Right atrium auricular region (tissue), 2 donors: ENCODE measurements around the gene RNF43. TPM values are rescaled to one million over a fixed set of nuclear protein-coding genes. Genes with fewer than 3 reads are reported as not detected.

Source experiments
- DNase-seq: peaks from one replicate; pipeline ENCODE4 v3.0.0-alpha.2; 2019; ENCODE audit warnings: low spot score
- H3K27ac ChIP-seq, 2 donors: fragments of 200-600 bp; sonication (generic); 1 replicate in 1 of 2; 2 replicates in 1 of 2; pipeline ENCODE4 v1.5.1; 2016 to 2019
- H3K27me3 ChIP-seq, 2 donors: fragments of 200-600 bp; sonication (generic); one replicate each; pipeline versions ENCODE4 v1.5.1 to v1.6.0; 2017 to 2019
- H3K36me3 ChIP-seq: fragments of 200-600 bp; sonication (generic); one replicate; pipeline ENCODE4 v1.5.1; 2016
- H3K4me1 ChIP-seq, 2 donors: fragments of 200-600 bp; sonication (generic); one replicate each; pipeline versions ENCODE4 v1.5.1 to v1.6.0; 2017 to 2019
- H3K4me3 ChIP-seq, 2 donors: fragments of 200-600 bp; sonication (generic); 1 replicate in 1 of 2; 2 replicates in 1 of 2; pipeline ENCODE4 v1.5.1; 2017 to 2019; ENCODE audit warnings: mild to moderate bottlenecking in 1 of 2, moderate library complexity in 1 of 2
- H3K9me3 ChIP-seq, 2 donors: fragments of 200-600 bp; sonication (generic); one replicate each; pipeline ENCODE4 v1.5.1; 2019
- total RNA-seq, 2 donors: library from RNA; depleted of rRNA; stranded (reverse); fragments of >200 nt; gene quantifications; one replicate each; pipeline ENCODE4 v1.1.0, GENCODE V29; 2016
- TF ChIP-seq, protein P1 (sequence below), 2 donors: fragments of 200-600 bp; sonication (generic); IDR thresholded peaks; one replicate each; pipeline ENCODE4 v1.5.1; 2019; ENCODE audit warnings: antibody characterized with exemption in 2 of 2

Gene RNF43
- total RNA-seq, 2 donors from 2014 or later, result 4.4 to 5.5 TPM

DNA sequence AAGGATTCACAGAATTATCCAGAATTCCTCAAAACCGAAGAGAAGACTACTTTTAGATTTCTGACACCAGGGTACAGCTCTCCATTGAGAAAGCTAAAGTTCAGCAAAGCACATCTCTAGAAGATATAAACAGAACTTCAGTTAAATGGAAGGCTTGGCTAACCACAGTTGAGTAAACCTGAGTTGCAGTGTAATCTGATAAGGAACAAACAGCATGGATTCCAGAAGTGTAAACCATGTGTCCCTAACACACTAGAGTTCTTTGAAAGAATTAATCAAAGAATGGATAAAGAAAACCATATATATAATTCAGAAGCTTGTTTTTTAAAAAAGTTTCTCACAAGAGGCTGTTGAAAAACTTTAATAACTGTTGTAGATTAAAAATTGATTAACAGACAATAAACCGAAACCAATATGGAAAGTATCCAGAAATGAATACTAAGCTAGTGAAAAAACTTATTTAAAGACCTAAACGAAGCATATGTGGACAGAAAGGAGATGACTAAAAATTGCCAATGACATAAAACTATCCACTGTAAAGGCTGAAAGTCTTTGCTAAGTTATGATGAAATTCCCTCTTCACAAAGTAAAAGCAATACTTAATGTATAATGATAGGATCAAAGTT, 4.3 kb downstream of the RNF43 start:
- no peak for DNase-seq
- no peak overlapping the region for H3K4me3 ChIP-seq
- H3K27me3 ChIP-seq, result no peaks in the 10 kb centered on the region
- peaks cover 0 to 3% of the 10 kb centered on the region in 2 donors for H3K4me1 ChIP-seq
- no peaks in the 10 kb centered on the region for H3K36me3 ChIP-seq
- TF ChIP-seq, protein P1, sequence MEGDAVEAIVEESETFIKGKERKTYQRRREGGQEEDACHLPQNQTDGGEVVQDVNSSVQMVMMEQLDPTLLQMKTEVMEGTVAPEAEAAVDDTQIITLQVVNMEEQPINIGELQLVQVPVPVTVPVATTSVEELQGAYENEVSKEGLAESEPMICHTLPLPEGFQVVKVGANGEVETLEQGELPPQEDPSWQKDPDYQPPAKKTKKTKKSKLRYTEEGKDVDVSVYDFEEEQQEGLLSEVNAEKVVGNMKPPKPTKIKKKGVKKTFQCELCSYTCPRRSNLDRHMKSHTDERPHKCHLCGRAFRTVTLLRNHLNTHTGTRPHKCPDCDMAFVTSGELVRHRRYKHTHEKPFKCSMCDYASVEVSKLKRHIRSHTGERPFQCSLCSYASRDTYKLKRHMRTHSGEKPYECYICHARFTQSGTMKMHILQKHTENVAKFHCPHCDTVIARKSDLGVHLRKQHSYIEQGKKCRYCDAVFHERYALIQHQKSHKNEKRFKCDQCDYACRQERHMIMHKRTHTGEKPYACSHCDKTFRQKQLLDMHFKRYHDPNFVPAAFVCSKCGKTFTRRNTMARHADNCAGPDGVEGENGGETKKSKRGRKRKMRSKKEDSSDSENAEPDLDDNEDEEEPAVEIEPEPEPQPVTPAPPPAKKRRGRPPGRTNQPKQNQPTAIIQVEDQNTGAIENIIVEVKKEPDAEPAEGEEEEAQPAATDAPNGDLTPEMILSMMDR (IDR thresholded peaks at IDR 0.05), result no peak
- H3K27ac ChIP-seq, result no peak overlapping the region
- no peaks in the 10 kb centered on the region for H3K9me3 ChIP-seq

DNA sequence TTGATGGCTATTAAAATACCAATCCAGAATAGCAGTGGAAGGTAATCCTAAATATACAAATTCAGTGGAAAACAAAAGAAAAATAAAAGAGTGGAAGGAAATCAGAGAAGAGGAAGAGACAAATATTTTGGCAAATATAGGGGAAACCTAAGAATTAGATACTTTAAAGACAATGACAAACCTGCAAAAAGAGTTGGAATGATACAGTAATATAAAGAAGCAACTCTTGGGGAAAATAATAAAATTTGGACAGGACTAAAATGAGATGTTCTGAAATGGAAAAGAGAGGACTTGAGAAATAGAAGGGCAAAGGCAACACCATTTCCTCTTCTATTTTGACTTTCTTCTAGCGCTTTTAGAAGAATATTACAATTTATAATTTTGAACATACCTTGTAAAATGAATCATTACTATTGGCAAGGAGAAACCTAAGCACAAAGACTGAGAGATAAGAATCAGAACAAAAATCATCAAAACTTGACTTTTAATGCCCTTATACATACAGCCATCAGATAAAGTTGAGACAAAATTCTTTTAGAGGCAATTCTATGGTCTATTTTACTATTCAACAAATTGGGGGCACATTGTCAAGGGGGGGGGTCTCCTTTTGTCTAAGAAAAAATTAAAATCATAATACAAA, 5.2 kb downstream of the RNF43 start:
- no peak overlapping the region for H3K27ac ChIP-seq
- no peaks in the 10 kb centered on the region for H3K27me3 ChIP-seq
- H3K9me3 ChIP-seq, result no peaks in the 10 kb centered on the region
- H3K4me3 ChIP-seq, result no peak overlapping the region
- TF ChIP-seq, protein P1 (IDR thresholded peaks at IDR 0.05), result no peak
- H3K36me3 ChIP-seq, result no peaks in the 10 kb centered on the region
- no peaks in the 10 kb centered on the region for H3K4me1 ChIP-seq
- no peak for DNase-seq

DNA sequence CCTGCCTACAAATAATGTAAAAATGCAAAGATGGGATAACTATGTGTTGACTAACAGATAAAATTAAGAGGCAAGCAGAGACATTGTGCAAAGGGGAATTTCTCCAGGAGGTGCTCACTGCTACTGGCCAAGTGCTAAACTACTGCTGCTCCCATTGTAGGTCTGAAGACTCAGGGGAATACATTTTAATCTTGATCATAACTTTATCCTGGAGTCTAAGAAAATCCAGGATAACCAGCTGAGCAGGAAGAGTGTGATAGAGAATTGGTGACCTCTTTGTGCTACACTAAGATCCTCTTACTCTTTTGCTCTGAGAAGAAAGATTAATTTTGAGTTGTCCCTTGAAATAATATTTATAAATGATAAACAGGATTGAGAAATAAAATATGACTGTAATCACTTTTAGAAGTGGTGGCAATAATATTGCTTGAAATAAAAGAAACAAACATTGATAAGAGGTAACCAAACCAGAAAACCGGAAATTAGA, 5.9 kb downstream of the RNF43 start:
- Histone ChIP-seq H3K27me3 (no peaks in the 10 kb centered on the region), H3K9me3 (no peaks in the 10 kb centered on the region), H3K4me1 (no peaks in the 10 kb centered on the region), H3K4me3 (no peak overlapping the region), H3K36me3 (no peaks in the 10 kb centered on the region), H3K27ac (no peak overlapping the region)
- DNase-seq, result no peak
- TF ChIP-seq, protein P1 (IDR thresholded peaks at IDR 0.05), result no peak

DNA sequence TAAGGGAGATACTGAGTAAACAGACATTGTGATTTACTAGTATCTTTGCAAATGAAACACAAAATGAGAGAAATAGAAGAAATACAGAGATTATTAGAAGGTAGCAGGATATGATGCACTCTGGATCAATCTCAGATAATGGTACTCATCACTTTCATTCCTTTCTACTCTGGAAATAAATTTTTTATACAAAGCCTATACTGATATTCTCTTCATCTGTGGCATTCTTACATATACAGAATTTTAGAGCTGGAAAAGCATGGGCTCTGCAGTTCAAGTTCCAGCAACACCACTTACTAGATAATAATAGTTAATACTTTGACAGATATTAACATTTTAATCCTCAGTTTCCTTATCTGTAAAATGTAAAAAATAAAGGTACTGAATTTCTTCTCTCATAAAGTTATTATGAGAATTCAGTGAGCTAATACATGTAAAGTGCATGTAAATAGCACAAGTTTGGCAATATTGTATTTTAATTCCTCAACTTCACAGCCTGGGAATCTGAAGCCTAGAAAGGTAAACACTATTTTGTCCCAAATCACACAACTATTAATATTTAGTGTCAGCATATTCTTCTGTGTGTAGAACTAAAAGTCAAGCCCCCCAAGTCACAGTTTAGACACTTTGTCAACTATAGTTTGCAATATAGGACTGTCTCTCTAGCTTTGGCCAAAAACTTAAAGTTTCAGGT, 6.5 kb downstream of the RNF43 start:
- H3K4me1 ChIP-seq, result no peaks in the 10 kb centered on the region

DNA sequence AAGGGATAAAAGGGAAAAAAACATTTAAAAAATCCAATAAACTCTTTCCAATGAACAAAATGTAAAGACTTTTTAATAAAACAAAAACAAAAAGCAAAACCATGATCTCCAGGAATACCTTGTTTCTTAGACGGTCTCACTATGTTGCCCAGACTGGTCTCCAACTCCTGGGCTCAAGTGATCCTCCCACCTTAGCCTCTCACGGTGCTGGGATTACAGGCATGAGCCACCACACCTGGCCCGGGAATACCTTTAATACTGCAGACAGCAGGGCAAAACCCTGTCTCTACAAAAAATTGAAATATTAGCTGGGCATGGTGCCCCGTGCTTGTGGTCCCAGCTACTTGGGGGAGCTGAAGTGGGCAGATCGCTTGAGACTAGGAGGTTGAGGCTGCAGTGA, 7.9 kb downstream of the RNF43 start:
- TF ChIP-seq, protein P1 (IDR thresholded peaks at IDR 0.05), result no peak
- no peak for DNase-seq
- no peaks in the 10 kb centered on the region for H3K4me1 ChIP-seq
- H3K9me3 ChIP-seq, result no peaks in the 10 kb centered on the region
- H3K4me3 ChIP-seq, result no peak overlapping the region
- no peaks in the 10 kb centered on the region for H3K27me3 ChIP-seq
- no peak overlapping the region for H3K27ac ChIP-seq
- H3K36me3 ChIP-seq, result no peaks in the 10 kb centered on the region

More for the DNA sequence above, 6.5 kb downstream of the RNF43 start:
- H3K4me3 ChIP-seq, result no peak overlapping the region
- no peaks in the 10 kb centered on the region for H3K9me3 ChIP-seq
- H3K36me3 ChIP-seq, result no peaks in the 10 kb centered on the region
- TF ChIP-seq, protein P1 (IDR thresholded peaks at IDR 0.05), result no peak
- no peaks in the 10 kb centered on the region for H3K27me3 ChIP-seq
- H3K27ac ChIP-seq, result no peak overlapping the region
- no peak for DNase-seq
